Upper lobe of right lung (tissue), 1 donor: ENCODE data around the gene RAPGEF3. TPM values are rescaled to one million over a fixed set of nuclear protein-coding genes. Genes with fewer than 3 reads are reported as not detected.

Experiments used
- ATAC-seq: fragments of 200-7000 bp; cut with Tn5 transposase; one replicate; pipeline ENCODE4 v1.9.1; 2020; ENCODE audit warnings: mild to moderate bottlenecking, moderate library complexity
- DNase-seq: peaks from one replicate; pipeline ENCODE4 v3.0.0-alpha.2; 2020
- H3K27ac ChIP-seq: fragments of 200-600 bp; one replicate; pipeline ENCODE4 v1.8.0; 2022
- H3K27me3 ChIP-seq: fragments of 200-600 bp; one replicate; pipeline ENCODE4 v1.8.0; 2022; ENCODE audit warnings: mild to moderate bottlenecking
- H3K36me3 ChIP-seq: fragments of 200-600 bp; one replicate; pipeline ENCODE4 v1.8.0; 2022
- H3K4me1 ChIP-seq: fragments of 200-600 bp; one replicate; pipeline ENCODE4 v1.8.0; 2022
- H3K4me3 ChIP-seq: fragments of 200-600 bp; one replicate; pipeline ENCODE4 v1.8.0; 2022; ENCODE audit warnings: mild to moderate bottlenecking
- H3K9me3 ChIP-seq: fragments of 200-600 bp; one replicate; pipeline ENCODE4 v1.8.0; 2022
- CTCF ChIP-seq: fragments of 200-600 bp; IDR thresholded peaks from one replicate; pipeline ENCODE4 v1.8.0; 2022; ENCODE audit warnings: antibody characterized with exemption
- intact Hi-C: fragments of 100-400 bp; cut with DNase I; formaldehyde crosslinking; loops from one replicate; pipeline ENCODE4 v1.11.0; 2022
- total RNA-seq: library from RNA; stranded (reverse); fragmentation: NEBNext Ultra II Directional; extraction: Animal tissue kit (Norgen Biotek cat#: 25700); gene quantifications from one replicate; pipeline ENCODE4 v1.2.1, GENCODE V29; 2021
- donor health status: DM: no; HTN: yes; CAD: no; lungs with severe emphysema.

Gene RAPGEF3
- total RNA-seq, 1 donor from 2014 or later, result 69.6 TPM

GRCh38 chr12:47803191-47803875, 44.7 kb upstream of the RAPGEF3 start:
- Histone ChIP-seq H3K27ac (peak overlapping the region; percentile 77), H3K4me1 (peaks cover 95% of the 10 kb centered on the region), H3K36me3 (no peaks in the 10 kb centered on the region), H3K4me3 (no peak overlapping the region), H3K9me3 (no peaks in the 10 kb centered on the region), H3K27me3 (no peaks in the 10 kb centered on the region)
- intact Hi-C loops, result no loop called here
- DNase-seq (no peak), ATAC-seq (no peak)
- no peak for TF ChIP-seq CTCF

GRCh38 chr12:47802312-47802711, 43.6 kb upstream of the RAPGEF3 start:
- no peaks in the 10 kb centered on the region for H3K27me3 ChIP-seq
- ATAC-seq (no peak), DNase-seq (no peak)
- H3K4me1 ChIP-seq, result peaks cover 85% of the 10 kb centered on the region
- peak; percentile 29 for TF ChIP-seq CTCF
- intact Hi-C loops, result no loop called here
- H3K9me3 ChIP-seq, result no peaks in the 10 kb centered on the region
- H3K4me3 ChIP-seq, result no peak overlapping the region
- H3K27ac ChIP-seq, result peak overlapping the region; percentile 77
- peaks cover 2% of the 10 kb centered on the region for H3K36me3 ChIP-seq

GRCh38 chr12:47801904-47802246, 43.2 kb upstream of the RAPGEF3 start:
- peaks cover 80% of the 10 kb centered on the region for H3K4me1 ChIP-seq
- peaks cover 7% of the 10 kb centered on the region for H3K36me3 ChIP-seq
- H3K27ac ChIP-seq, result peak overlapping the region; percentile 77
- DNase-seq (no peak), ATAC-seq (peak; percentile 8)
- no peaks in the 10 kb centered on the region for H3K9me3 ChIP-seq
- H3K27me3 ChIP-seq, result no peaks in the 10 kb centered on the region
- no peak overlapping the region for H3K4me3 ChIP-seq
- no peak for TF ChIP-seq CTCF
- intact Hi-C loops, result no loop called here

- ATAC-seq (peak; percentile 61), DNase-seq (no peak)
- no peaks in the 10 kb centered on the region for H3K9me3 ChIP-seq
- H3K27ac ChIP-seq, result peak overlapping the region; percentile 77
- TF ChIP-seq CTCF, result peak; percentile 33
- intact Hi-C loops, result no loop called here
- no peak overlapping the region for H3K4me3 ChIP-seq
- peaks cover 75% of the 10 kb centered on the region for H3K4me1 ChIP-seq
- H3K27me3 ChIP-seq, result no peaks in the 10 kb centered on the region
- peaks cover 12% of the 10 kb centered on the region for H3K36me3 ChIP-seq
Observed at GRCh38 chr12:47801170-47801903, 42.7 kb upstream of the RAPGEF3 start.

GRCh38 chr12:47800582-47800981, 41.9 kb upstream of the RAPGEF3 start:
- Histone ChIP-seq H3K27me3 (no peaks in the 10 kb centered on the region), H3K4me3 (no peak overlapping the region), H3K9me3 (no peaks in the 10 kb centered on the region), H3K27ac (peak overlapping the region; percentile 77), H3K4me1 (peaks cover 67% of the 10 kb centered on the region), H3K36me3 (peaks cover 20% of the 10 kb centered on the region)
- no peak for ATAC-seq
- intact Hi-C loops, result no loop called here
- DNase-seq, result no peak
- TF ChIP-seq CTCF, result no peak
